Measurements from ENCODE around the gene STAT1. TPM values are rescaled to one million over a fixed set of nuclear protein-coding genes. Genes with fewer than 3 reads are reported as not detected.

Gene STAT1
- total and polyA plus RNA-seq, 5 donors from 2014 or later: 198 to 331 (median 262) TPM

Other genes starting within 250 kb of the STAT1 start
- 301 TPM for gene GLS, start 133.3 kb downstream of the STAT1 start, total RNA-seq
- gene GLS, start 133.3 kb downstream of the STAT1 start, polyA plus RNA-seq: 10 to 100 TPM; 38.7 to 65.7 (median 43.9) TPM
- gene STAT4, start 136.8 kb upstream of the STAT1 start, total RNA-seq: 60.0 TPM
- gene STAT4, start 136.8 kb upstream of the STAT1 start, polyA plus RNA-seq: 10 to 100 TPM; 22.7 to 31.2 (median 26.5) TPM
- not detected for gene MYO1B, start 231.2 kb upstream of the STAT1 start, total RNA-seq
- gene MYO1B, start 231.2 kb upstream of the STAT1 start, polyA plus RNA-seq: not detected

All from CD4-positive, CD25-positive, alpha-beta regulatory T cell (primary cell).